H1 (cell line): ENCODE results near the gene AKR1C3. TPM values are rescaled to one million over a fixed set of nuclear protein-coding genes. Genes with fewer than 3 reads are reported as not detected.

Experiments
- CTCF ChIA-PET: fragments of 300-600 bp; sonication (Branson Sonifier 250); formaldehyde crosslinking; loops from one replicate; lab custom pipeline; 2021; ENCODE audit not compliant: partially characterized antibody; lab: Charles Lee
- POLR2A ChIA-PET: fragments of 300-600 bp; sonication (Branson Sonifier 250); formaldehyde crosslinking; loops from one replicate; lab custom pipeline; 2021; ENCODE audit warnings: inconsistent platforms; ENCODE audit not compliant: partially characterized antibody; lab: Charles Lee
- DNase-seq, 2 experiments: peaks; one replicate each; pipeline versions ENCODE4 v3.0.0 to v3.0.0-alpha.2; 2010 to 2022; ENCODE audit warnings: low spot score in 2 of 2, low read depth in 1 of 2, mixed read lengths in 1 of 2
- FAIRE-seq: peaks from 2 replicates; lab custom pipeline; 2011; peaks lifted over from hg19 to GRCh38; lab: Jason Lieb, UNC
- H2AFZ ChIP-seq: 2 replicates; pipeline ENCODE4 v1.8.1; 2012; ENCODE audit warnings: low read length, inconsistent platforms
- H2AK5ac ChIP-seq: 2 replicates; pipeline ENCODE4 v1.6.1; 2013; ENCODE audit warnings: low read depth, low read length
- H2BK120ac ChIP-seq: replicated peaks from 2 replicates; pipeline ENCODE3; 2013; ENCODE audit warnings: low read depth, low read length, inconsistent platforms
- H2BK12ac ChIP-seq: 2 replicates; pipeline ENCODE4 v1.6.1; 2013; ENCODE audit warnings: low read depth, low read length
- H2BK15ac ChIP-seq: 2 replicates; pipeline ENCODE4 v1.6.1; 2013; ENCODE audit warnings: low read length
- H2BK20ac ChIP-seq: 2 replicates; pipeline ENCODE4 v1.6.1; 2013; ENCODE audit warnings: low read length
- H2BK5ac ChIP-seq: 2 replicates; pipeline ENCODE4 v1.6.1; 2013; ENCODE audit warnings: low read depth, low read length
- H3K14ac ChIP-seq: 2 replicates; pipeline ENCODE4 v1.6.1; 2013; ENCODE audit warnings: inconsistent platforms; ENCODE audit not compliant: insufficient read length
- H3K18ac ChIP-seq: 2 replicates; pipeline ENCODE4 v1.6.1; 2013; ENCODE audit warnings: low read length; ENCODE audit errors: extremely low read depth
- H3K23ac ChIP-seq: 2 replicates; pipeline ENCODE4 v1.6.1; 2013; ENCODE audit warnings: inconsistent platforms; ENCODE audit not compliant: insufficient read length
- H3K23me2 ChIP-seq: 2 replicates; pipeline ENCODE4 v1.6.1; 2013; ENCODE audit warnings: low read depth, low read length
- H3K27ac ChIP-seq: 2 replicates; pipeline ENCODE4 v1.6.1; 2011; ENCODE audit warnings: low read depth, low read length, inconsistent platforms
- H3K27me3 ChIP-seq, 4 experiments: replicated peaks in 1 of 4; 1 replicate in 1 of 4; 2 replicates in 3 of 4; pipeline versions ENCODE4 v1.6.1 to v1.8.1; 2011 to 2013; ENCODE audit warnings: low read length in 3 of 4, mild to moderate bottlenecking in 3 of 4, inconsistent platforms in 2 of 4, mixed read lengths in 2 of 4, moderate library complexity in 1 of 4; ENCODE audit not compliant: control insufficient read depth in 3 of 4, insufficient read depth in 3 of 4; ENCODE audit errors: extremely low read depth in 1 of 4
- H3K36me3 ChIP-seq, 4 experiments: 2 replicates each; pipeline versions ENCODE4 v1.6.1 to v1.8.1; 2011 to 2013; ENCODE audit warnings: mild to moderate bottlenecking in 4 of 4, low read length in 3 of 4, moderate library complexity in 2 of 4, control low read depth in 1 of 4, inconsistent platforms in 1 of 4; ENCODE audit not compliant: insufficient read depth in 4 of 4, control insufficient read depth in 2 of 4
- H3K4ac ChIP-seq: replicated peaks from 2 replicates; pipeline ENCODE3; 2013; ENCODE audit warnings: low read length, low read depth, mixed read lengths, inconsistent platforms; ENCODE audit not compliant: insufficient read length
- H3K4me1 ChIP-seq, 4 experiments: replicated peaks in 1 of 4; 1 replicate in 1 of 4; 2 replicates in 3 of 4; pipeline versions ENCODE4 v1.6.1 to v1.8.1; 2011 to 2013; ENCODE audit warnings: low read length in 3 of 4, inconsistent platforms in 2 of 4, mixed read lengths in 1 of 4; ENCODE audit not compliant: insufficient read depth in 4 of 4, control insufficient read depth in 3 of 4
- H3K4me2 ChIP-seq, 2 experiments: 2 replicates each; pipeline versions ENCODE4 v1.6.1 to v1.8.1; 2011 to 2013; ENCODE audit warnings: low read depth in 2 of 2, low read length in 2 of 2, control low read depth in 1 of 2, inconsistent platforms in 1 of 2, mild to moderate bottlenecking in 1 of 2; ENCODE audit not compliant: insufficient read depth in 1 of 2
- H3K4me3 ChIP-seq, 4 experiments: fragments of 200-600, 300-600 bp in 1 of 4; sonication (generic), shearing (Covaris generic), sonication (Bioruptor Twin) in 1 of 4; 2 replicates each; pipeline versions ENCODE4 v1.5.1 to v1.8.1; 2011 to 2016; ENCODE audit warnings: low read length in 4 of 4, low read depth in 3 of 4, control low read depth in 2 of 4, inconsistent platforms in 2 of 4, mild to moderate bottlenecking in 2 of 4, mixed read lengths in 1 of 4, moderate library complexity in 1 of 4; ENCODE audit not compliant: insufficient read depth in 2 of 4; ENCODE audit errors: extremely low read depth in 1 of 4
- H3K56ac ChIP-seq: replicated peaks from 2 replicates; pipeline ENCODE3; 2013; ENCODE audit warnings: low read depth, mild to moderate bottlenecking, mixed read lengths, low read length, inconsistent platforms; ENCODE audit not compliant: insufficient read length
- H3K79me1 ChIP-seq: 2 replicates; pipeline ENCODE4 v1.6.1; 2013; ENCODE audit warnings: low read depth, low read length, control low read depth
- H3K79me2 ChIP-seq, 2 experiments: 2 replicates each; pipeline versions ENCODE4 v1.6.1 to v1.8.1; 2012 to 2013; ENCODE audit warnings: low read length in 2 of 2, mild to moderate bottlenecking in 2 of 2, inconsistent platforms in 1 of 2; ENCODE audit not compliant: insufficient read depth in 2 of 2, control insufficient read depth in 1 of 2
- H3K9ac ChIP-seq, 4 experiments: replicated peaks in 1 of 4; 1 replicate in 1 of 4; 2 replicates in 3 of 4; pipeline versions ENCODE4 v1.6.1 to v1.8.1; 2011 to 2013; ENCODE audit warnings: low read depth in 3 of 4, low read length in 3 of 4, control low read depth in 2 of 4, mild to moderate bottlenecking in 2 of 4, moderate library complexity in 2 of 4, inconsistent platforms in 1 of 4; ENCODE audit errors: extremely low read depth in 1 of 4
- H3K9me3 ChIP-seq, 2 experiments: 2 replicates each; pipeline versions ENCODE4 v1.6.1 to v1.8.1; 2012 to 2013; ENCODE audit warnings: mild to moderate bottlenecking in 2 of 2, moderate library complexity in 2 of 2, control low read depth in 1 of 2, inconsistent platforms in 1 of 2, low read depth in 1 of 2, low read length in 1 of 2, mixed read lengths in 1 of 2; ENCODE audit not compliant: insufficient read depth in 2 of 2
- H4K20me1 ChIP-seq, 2 experiments: replicated peaks in 1 of 2; 2 replicates each; pipeline versions ENCODE3 to v1.8.1; 2011 to 2013; ENCODE audit warnings: inconsistent platforms in 2 of 2, low read length in 2 of 2, mild to moderate bottlenecking in 1 of 2; ENCODE audit not compliant: insufficient read depth in 2 of 2, control insufficient read depth in 1 of 2
- H4K5ac ChIP-seq: 2 replicates; pipeline ENCODE4 v1.6.1; 2013; ENCODE audit warnings: low read length, low read depth, mixed read lengths, inconsistent platforms; ENCODE audit not compliant: insufficient read length
- H4K8ac ChIP-seq: 2 replicates; pipeline ENCODE4 v1.8.0; 2013; ENCODE audit warnings: mild to moderate bottlenecking, moderate library complexity, low read length, inconsistent platforms; ENCODE audit not compliant: insufficient read depth; ENCODE audit errors: extremely low read depth
- H4K91ac ChIP-seq: replicated peaks from 2 replicates; pipeline ENCODE3; 2013; ENCODE audit warnings: low read length, mixed read lengths, inconsistent platforms; ENCODE audit not compliant: insufficient read length
- MAFK ChIP-seq: IDR thresholded peaks from 2 replicates; pipeline ENCODE4 v1.6.1; 2012; ENCODE audit warnings: low read depth, mild to moderate bottlenecking, improper control_type of control experiment, low read length
- MAX ChIP-seq: IDR thresholded peaks from 2 replicates; pipeline ENCODE4 v1.6.1; 2012; ENCODE audit warnings: inconsistent platforms
- TAF1 ChIP-seq: IDR thresholded peaks from 2 replicates; pipeline ENCODE4 v1.6.1; 2011; ENCODE audit warnings: mild to moderate bottlenecking, low read depth, low read length
- WGBS, 2 experiments: shearing (Covaris generic) in 1 of 2; methylation state at CpG; one replicate each; pipeline versions ENCODE4 v1.1.6 to v1.1.7; 2013 to 2015; ENCODE audit warnings: low lambda C conversion rate in 2 of 2, mixed read lengths in 2 of 2, inconsistent platforms in 1 of 2, low coverage in 1 of 2, missing lambda C conversion rate in 1 of 2; ENCODE audit not compliant: insufficient replicate concordance in 2 of 2, insufficient coverage in 1 of 2, insufficient read length in 1 of 2; ENCODE audit errors: extremely low coverage in 1 of 2, missing lambda C conversion rate in 1 of 2; 5-methylcytosine and 5-hydroxymethylcytosine counted together
- polyA plus RNA-seq, 7 experiments: library from polyadenylated mRNA; depleted of rRNA in 3 of 7; stranded (reverse) in 5 of 7; unstranded in 2 of 7; fragments of >200 nt in 5 of 7; fragments of 200-250 nt in 2 of 7; gene quantifications; 1 replicate in 5 of 7; 2 replicates in 1 of 7; 4 replicates in 1 of 7; pipeline versions ENCODE4 v1.2.1 to v1.2.3, GENCODE V29; 2011 to 2013; ENCODE audit warnings: missing spikeins in 2 of 7, mixed read lengths in 2 of 7
- total RNA-seq: library from RNA; stranded (reverse); fragmentation: NEBNext Ultra II Directional; extraction: Animal tissue kit (Norgen Biotek cat#: 25700); gene quantifications from 2 replicates; pipeline ENCODE4 v1.2.1, GENCODE V29; 2021
- TF ChIP-seq, protein P1 (sequence below), 3 experiments: IDR thresholded peaks; 1 replicate in 2 of 3; 2 replicates in 1 of 3; pipeline versions ENCODE4 v1.5.1 to v1.6.1; 2011; ENCODE audit warnings: low read length in 3 of 3, mild to moderate bottlenecking in 3 of 3, inconsistent platforms in 2 of 3, low read depth in 1 of 3, moderate library complexity in 1 of 3; ENCODE audit not compliant: insufficient read depth in 1 of 3; ENCODE audit errors: control extremely low read depth in 1 of 3

AKR1C3 gene
- total and polyA plus RNA-seq, 2 of the 8 experiments (the other 6 are each of a cell fraction or from before 2014, with no cell fraction given): 4.6 to 6.9 TPM

DNA sequence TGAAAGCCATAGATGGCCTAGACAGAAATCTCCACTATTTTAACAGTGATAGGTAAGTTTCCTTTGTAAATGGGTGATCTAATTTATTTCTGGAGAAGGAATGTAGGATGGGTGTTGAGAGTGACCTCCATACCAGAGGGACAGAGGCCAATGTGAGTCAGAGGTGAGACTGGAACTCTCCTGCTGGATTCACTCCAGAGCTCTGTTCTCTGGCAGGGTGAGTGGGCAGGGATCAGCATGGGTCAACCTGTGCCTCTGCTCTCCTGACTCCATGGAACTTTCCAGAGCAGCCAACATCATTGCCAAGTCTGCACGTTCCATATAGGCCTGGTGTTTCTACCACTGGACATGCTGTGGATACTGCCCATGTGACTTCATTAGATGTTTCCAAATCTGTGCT lies 11.4 kb downstream of the AKR1C3 start:
- H4K91ac ChIP-seq: no peak overlapping the region
- TF ChIP-seq, protein P1, sequence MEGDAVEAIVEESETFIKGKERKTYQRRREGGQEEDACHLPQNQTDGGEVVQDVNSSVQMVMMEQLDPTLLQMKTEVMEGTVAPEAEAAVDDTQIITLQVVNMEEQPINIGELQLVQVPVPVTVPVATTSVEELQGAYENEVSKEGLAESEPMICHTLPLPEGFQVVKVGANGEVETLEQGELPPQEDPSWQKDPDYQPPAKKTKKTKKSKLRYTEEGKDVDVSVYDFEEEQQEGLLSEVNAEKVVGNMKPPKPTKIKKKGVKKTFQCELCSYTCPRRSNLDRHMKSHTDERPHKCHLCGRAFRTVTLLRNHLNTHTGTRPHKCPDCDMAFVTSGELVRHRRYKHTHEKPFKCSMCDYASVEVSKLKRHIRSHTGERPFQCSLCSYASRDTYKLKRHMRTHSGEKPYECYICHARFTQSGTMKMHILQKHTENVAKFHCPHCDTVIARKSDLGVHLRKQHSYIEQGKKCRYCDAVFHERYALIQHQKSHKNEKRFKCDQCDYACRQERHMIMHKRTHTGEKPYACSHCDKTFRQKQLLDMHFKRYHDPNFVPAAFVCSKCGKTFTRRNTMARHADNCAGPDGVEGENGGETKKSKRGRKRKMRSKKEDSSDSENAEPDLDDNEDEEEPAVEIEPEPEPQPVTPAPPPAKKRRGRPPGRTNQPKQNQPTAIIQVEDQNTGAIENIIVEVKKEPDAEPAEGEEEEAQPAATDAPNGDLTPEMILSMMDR (IDR thresholded peaks at IDR 0.05; ENCODE audit: control extremely low read depth in 1 of 3, insufficient read depth in 1 of 3, low read depth in 1 of 3, low read length in 3 of 3): no peak
- TF ChIP-seq TAF1: no peak
- TF ChIP-seq MAX: no peak
- TF ChIP-seq MAFK: no peak
- TF ChIP-seq, all 59 proteins: peak for 0
- no peak overlapping the region for H3K14ac ChIP-seq
- no peak overlapping the region for H3K4ac ChIP-seq
- H3K18ac ChIP-seq: no peak overlapping the region
- H3K56ac ChIP-seq: no peak overlapping the region
- DNase-seq (no peak), FAIRE-seq (no peak)
- POLR2A ChIA-PET: no interaction called here
- no peak overlapping the region for H3K9ac ChIP-seq
- H3K79me2 ChIP-seq: no peaks in the 10 kb centered on the region
- no peak overlapping the region for H4K8ac ChIP-seq
- no peaks in the 10 kb centered on the region for H3K27me3 ChIP-seq
- no peak overlapping the region for H3K27ac ChIP-seq
- H2AK5ac ChIP-seq: no peak overlapping the region
- CTCF ChIA-PET: interaction anchor here (0.9 kb wide), 1 partner anchor 11 kb away, joined by 4 read pairs; the partner anchor contains the start of gene AKR1C3
- H3K36me3 ChIP-seq: no peaks in the 10 kb centered on the region
- no peak overlapping the region for H2BK5ac ChIP-seq
- no peak overlapping the region for H2BK120ac ChIP-seq
- H2BK12ac ChIP-seq: no peak overlapping the region
- 81% methylated on average over 1 of the region's 1 CpG; no CpG with 5 or more reads in 1 of the 2 experiments for WGBS, 2 experiments
- H3K23me2 ChIP-seq: no peaks in the 10 kb centered on the region
- H2BK20ac ChIP-seq: no peak overlapping the region
- H3K4me1 ChIP-seq: no peaks in the 10 kb centered on the region
- H3K79me1 ChIP-seq: no peaks in the 10 kb centered on the region
- H4K20me1 ChIP-seq: no peaks in the 10 kb centered on the region
- H4K5ac ChIP-seq: no peak overlapping the region
- no peak overlapping the region for H2AFZ ChIP-seq
- H3K4me2 ChIP-seq: no peak overlapping the region
- H2BK15ac ChIP-seq: no peak overlapping the region
- H3K4me3 ChIP-seq: no peak overlapping the region
- peaks cover 10 to 13% of the 10 kb centered on the region in 2 experiments; a peak in 2 of 4 replicates for H3K9me3 ChIP-seq
- no peak overlapping the region for H3K23ac ChIP-seq
